ENCODE results near the gene SLC35G4. TPM values are rescaled to one million over a fixed set of nuclear protein-coding genes. Genes with fewer than 3 reads are reported as not detected.

Gene SLC35G4
- total RNA-seq, 1 experiment from 2014 or later, result not detected

DNA sequence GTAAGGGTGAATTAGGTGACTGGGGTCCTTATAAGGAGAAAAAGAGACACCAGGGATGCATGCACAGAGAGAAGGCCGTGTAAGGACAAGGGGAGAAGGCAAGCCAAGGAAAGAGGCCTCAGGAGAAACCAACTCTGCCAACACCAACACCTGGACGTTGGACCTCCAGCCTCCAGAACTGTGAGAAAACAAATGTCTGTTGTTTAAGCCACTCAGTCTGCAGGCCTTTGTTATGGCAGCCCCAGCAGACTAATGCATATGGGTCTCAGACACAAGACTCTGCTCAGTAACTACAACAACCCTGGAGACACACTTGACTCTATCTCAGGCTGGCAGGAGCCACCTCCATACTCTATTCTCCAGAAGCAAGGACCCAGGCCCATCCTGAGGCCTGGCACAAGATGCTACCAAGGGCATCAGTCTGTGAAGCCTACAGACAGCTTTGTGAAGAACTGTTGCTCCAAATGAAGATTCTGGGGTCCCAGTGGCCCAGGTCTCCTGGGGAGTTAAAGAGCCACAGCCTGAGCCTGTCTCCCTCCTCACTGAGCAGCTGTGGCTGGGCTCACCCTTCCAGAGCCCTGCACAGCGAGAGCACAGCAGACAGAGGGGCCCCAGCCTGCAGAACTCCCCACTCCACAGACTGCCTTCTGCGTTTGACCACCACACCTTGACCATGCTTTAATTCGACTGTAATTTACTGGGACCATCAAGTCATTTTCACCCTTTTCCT lies 43.0 kb upstream of the SLC35G4 start:
- Histone ChIP-seq H4K91ac (ENCODE audit: insufficient read length, low read depth, low read length) (no peak overlapping the region), H2AFZ (ENCODE audit: low read length) (no peak overlapping the region), H3K79me2 (ENCODE audit: insufficient read depth, low read length) (no peaks in the 10 kb centered on the region), H3T11ph (ENCODE audit: low read length) (no peak overlapping the region), H2BK15ac (ENCODE audit: low read depth, low read length) (no peak overlapping the region), H3K79me1 (ENCODE audit: insufficient read depth, low read depth, low read length, poor library complexity, severe bottlenecking) (no peaks in the 10 kb centered on the region), H3K9ac (ENCODE audit: extremely low read depth, insufficient read length, low read length) (no peak overlapping the region), H3K56ac (ENCODE audit: insufficient read length, low read depth, low read length) (no peak overlapping the region), H3K4me1 (ENCODE audit: insufficient read depth, low read length) (no peaks in the 10 kb centered on the region), H3K9me3 (ENCODE audit: control insufficient read depth, low read depth, low read length) (no peaks in the 10 kb centered on the region), H3K4me2 (ENCODE audit: insufficient read depth, insufficient read length, low read length) (no peak overlapping the region), H2BK5ac (ENCODE audit: insufficient read length, low read length) (no peak overlapping the region), H2BK20ac (ENCODE audit: low read depth, low read length, poor library complexity, severe bottlenecking) (no peak overlapping the region), H4K5ac (ENCODE audit: insufficient read length, low read depth, low read length) (no peak overlapping the region), H2BK12ac (ENCODE audit: insufficient read length, low read depth, low read length) (no peak overlapping the region), H2AK5ac (ENCODE audit: insufficient read length, low read length) (no peak overlapping the region), H3K23me2 (ENCODE audit: insufficient read length, low read depth, low read length, poor library complexity, severe bottlenecking) (no peaks in the 10 kb centered on the region), H3K4ac (ENCODE audit: low read depth, low read length) (no peak overlapping the region), H4K20me1 (ENCODE audit: control insufficient read depth, insufficient read depth, insufficient read length) (no peaks in the 10 kb centered on the region), H3K27me3 (ENCODE audit: insufficient read depth, low read length) (no peaks in the 10 kb centered on the region), H3K27ac (ENCODE audit: insufficient read length, low read depth, low read length) (no peak overlapping the region), H3K18ac (ENCODE audit: insufficient read length, low read depth, low read length) (no peak overlapping the region), H3K14ac (ENCODE audit: insufficient read depth, low read length) (no peak overlapping the region), H4K8ac (replicated peaks; ENCODE audit: insufficient read length, low read depth, low read length) (no peak overlapping the region), H2BK120ac (ENCODE audit: low read depth, low read length, poor library complexity, severe bottlenecking) (no peak overlapping the region), H3K23ac (ENCODE audit: insufficient read length, low read depth, low read length) (no peak overlapping the region)
- Mint-ChIP-seq H3K4me3 (no peak overlapping the region), H3K27ac (no peak overlapping the region), H3K9me3 (no peaks in the 10 kb centered on the region), H3K27me3 (ENCODE audit: low read depth) (no peaks in the 10 kb centered on the region; the same call in none of the 2 replicates), H3K4me1 (peaks cover 4 to 5% of the 10 kb centered on the region in 2 experiments; a peak in 1 of 4 replicates), H3K36me3 (ENCODE audit: insufficient read depth in 1 of 3, low read depth in 3 of 3) (no peaks in the 10 kb centered on the region)
- TF ChIP-seq, protein P1, sequence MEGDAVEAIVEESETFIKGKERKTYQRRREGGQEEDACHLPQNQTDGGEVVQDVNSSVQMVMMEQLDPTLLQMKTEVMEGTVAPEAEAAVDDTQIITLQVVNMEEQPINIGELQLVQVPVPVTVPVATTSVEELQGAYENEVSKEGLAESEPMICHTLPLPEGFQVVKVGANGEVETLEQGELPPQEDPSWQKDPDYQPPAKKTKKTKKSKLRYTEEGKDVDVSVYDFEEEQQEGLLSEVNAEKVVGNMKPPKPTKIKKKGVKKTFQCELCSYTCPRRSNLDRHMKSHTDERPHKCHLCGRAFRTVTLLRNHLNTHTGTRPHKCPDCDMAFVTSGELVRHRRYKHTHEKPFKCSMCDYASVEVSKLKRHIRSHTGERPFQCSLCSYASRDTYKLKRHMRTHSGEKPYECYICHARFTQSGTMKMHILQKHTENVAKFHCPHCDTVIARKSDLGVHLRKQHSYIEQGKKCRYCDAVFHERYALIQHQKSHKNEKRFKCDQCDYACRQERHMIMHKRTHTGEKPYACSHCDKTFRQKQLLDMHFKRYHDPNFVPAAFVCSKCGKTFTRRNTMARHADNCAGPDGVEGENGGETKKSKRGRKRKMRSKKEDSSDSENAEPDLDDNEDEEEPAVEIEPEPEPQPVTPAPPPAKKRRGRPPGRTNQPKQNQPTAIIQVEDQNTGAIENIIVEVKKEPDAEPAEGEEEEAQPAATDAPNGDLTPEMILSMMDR (conservative IDR thresholded peaks at IDR 0.05), result no peak
- no peak for DNase-seq
- WGBS (ENCODE audit: extremely low coverage, insufficient read length, low lambda C conversion rate), result no CpG with 5 or more reads among the region's 5 CpGs
